Neutrophil (primary cell): ENCODE results near the gene ENTR1.

Experiments
- H3K27ac ChIP-seq: fragments of 200-600 bp; sonication (generic); 2 replicates; pipeline ENCODE4 v1.5.1; 2016; ENCODE audit warnings: mild to moderate bottlenecking, moderate library complexity
- H3K27me3 ChIP-seq: fragments of 200-600 bp; sonication (generic); 2 replicates; pipeline ENCODE4 v1.6.0; 2016; ENCODE audit warnings: mild to moderate bottlenecking
- H3K36me3 ChIP-seq: fragments of 200-600 bp; sonication (generic); 2 replicates; pipeline ENCODE4 v1.5.1; 2017
- H3K4me1 ChIP-seq, 2 experiments: fragments of 200-600 bp in 1 of 2; sonication (generic) in 1 of 2; 1 replicate in 1 of 2; 2 replicates in 1 of 2; pipeline versions ENCODE4 v1.5.1 to v1.6.1; 2013 to 2016; ENCODE audit warnings: low read depth in 1 of 2, low read length in 1 of 2, mild to moderate bottlenecking in 1 of 2, moderate library complexity in 1 of 2; ENCODE audit not compliant: control insufficient read depth in 1 of 2, insufficient read depth in 1 of 2
- H3K4me3 ChIP-seq, 2 experiments: fragments of 200-600 bp in 1 of 2; sonication (generic) in 1 of 2; 1 replicate in 1 of 2; 2 replicates in 1 of 2; pipeline ENCODE4 v1.5.1; 2013 to 2016; ENCODE audit warnings: low read depth in 1 of 2, low read length in 1 of 2, mild to moderate bottlenecking in 1 of 2, moderate library complexity in 1 of 2
- H3K9me3 ChIP-seq: fragments of 200-600 bp; sonication (generic); 2 replicates; pipeline ENCODE4 v1.5.1; 2016
- CTCF ChIP-seq: fragments of 200-600 bp; sonication (generic); IDR thresholded peaks from 2 replicates; pipeline ENCODE4 v1.5.1; 2016; ENCODE audit warnings: antibody characterized with exemption

Gene ENTR1

DNA sequence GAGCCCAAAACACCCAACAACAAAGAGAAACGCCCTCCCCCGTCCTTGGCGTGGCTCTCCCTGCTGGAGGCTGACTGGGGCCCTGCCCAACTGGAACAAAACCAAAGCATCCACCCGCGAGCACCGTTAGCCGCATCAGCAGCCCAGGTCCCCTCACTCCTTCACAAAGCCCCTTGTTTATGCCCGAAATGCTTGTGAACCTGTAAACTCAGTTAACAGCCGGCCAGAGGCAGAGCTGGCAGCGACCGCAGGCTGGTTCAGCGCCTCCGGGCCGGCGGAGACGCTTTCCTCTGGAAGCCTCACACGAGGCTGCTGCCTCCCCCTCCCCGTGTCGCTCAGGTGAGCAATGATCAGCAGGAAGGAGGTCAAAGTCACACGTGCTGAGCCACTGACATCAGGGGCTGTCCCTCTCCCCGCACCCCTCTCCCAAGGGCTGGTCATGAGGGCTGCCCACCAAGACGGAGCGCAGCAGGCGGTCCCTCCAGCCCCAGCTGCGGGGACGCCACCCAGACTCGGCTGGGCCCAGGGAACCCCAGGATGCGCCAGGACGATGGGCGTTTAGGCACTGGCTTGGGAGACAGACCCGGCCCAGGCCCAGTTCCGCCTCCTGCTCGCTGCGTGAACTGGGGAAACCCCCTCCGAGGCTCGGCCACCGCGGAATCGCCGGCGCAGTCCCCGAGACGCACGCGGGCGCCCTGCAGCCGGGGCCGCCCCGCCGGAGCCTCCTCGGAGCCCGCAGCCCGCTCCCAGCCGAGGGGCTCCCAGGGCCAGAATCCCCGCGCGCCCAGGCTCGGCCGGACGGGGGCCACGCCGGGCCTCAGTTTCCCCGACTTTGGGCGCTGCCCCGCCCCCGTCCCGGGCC is 11.0 kb downstream of the ENTR1 start:
- no peak for TF ChIP-seq CTCF

GRCh38 chr9:136398286-136398685 is 12.1 kb downstream of the ENTR1 start:
- Histone ChIP-seq H3K4me3 (no peak overlapping the region), H3K36me3 (peaks cover 49% of the 10 kb centered on the region), H3K9me3 (no peaks in the 10 kb centered on the region), H3K4me1 (peaks cover 15 to 17% of the 10 kb centered on the region in 2 experiments), H3K27ac (no peak overlapping the region), H3K27me3 (peaks cover 5% of the 10 kb centered on the region)
- TF ChIP-seq CTCF: no peak

More for the DNA sequence above, 11.0 kb downstream of the ENTR1 start:
- Histone ChIP-seq H3K4me3 (peak overlapping the region; percentile 81 to 93), H3K9me3 (no peaks in the 10 kb centered on the region), H3K4me1 (peaks cover 15 to 17% of the 10 kb centered on the region in 2 experiments), H3K27me3 (peaks cover 5% of the 10 kb centered on the region), H3K36me3 (peaks cover 46% of the 10 kb centered on the region), H3K27ac (peak overlapping the region; percentile 57)

DNA sequence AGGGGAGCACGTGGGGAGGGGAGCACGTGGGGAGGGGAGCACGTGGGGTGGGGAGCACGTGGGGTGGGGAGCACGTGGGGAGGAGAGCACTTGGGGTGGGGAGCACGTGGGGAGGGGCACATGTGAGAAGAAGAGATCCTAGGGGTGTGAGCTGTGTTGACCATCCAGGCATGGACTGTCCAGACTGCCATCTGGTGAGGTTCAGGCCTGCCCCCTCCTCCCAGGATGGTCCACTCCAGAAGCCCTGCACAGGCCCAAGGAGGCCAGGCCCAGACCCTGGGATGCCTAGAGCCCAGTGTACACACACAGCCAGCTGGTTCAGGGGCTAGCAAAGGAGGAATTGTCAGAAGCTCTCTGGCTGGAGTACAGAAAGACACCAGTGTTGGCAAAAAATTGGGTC is 12.8 kb downstream of the ENTR1 start:
- Histone ChIP-seq H3K27me3 (peaks cover 5% of the 10 kb centered on the region), H3K4me3 (no peak overlapping the region), H3K4me1 (peaks cover 15 to 17% of the 10 kb centered on the region in 2 experiments), H3K9me3 (no peaks in the 10 kb centered on the region), H3K36me3 (peaks cover 55% of the 10 kb centered on the region), H3K27ac (no peak overlapping the region)
- no peak for TF ChIP-seq CTCF

- Histone ChIP-seq H3K36me3 (peaks cover 68% of the 10 kb centered on the region), H3K4me3 (no peak overlapping the region), H3K9me3 (no peaks in the 10 kb centered on the region), H3K4me1 (peaks cover 15 to 17% of the 10 kb centered on the region in 2 experiments), H3K27me3 (peaks cover 5% of the 10 kb centered on the region), H3K27ac (no peak overlapping the region)
- no peak for TF ChIP-seq CTCF
These were observed 14.2 kb downstream of the ENTR1 start for GRCh38 chr9:136396219-136396515.

DNA sequence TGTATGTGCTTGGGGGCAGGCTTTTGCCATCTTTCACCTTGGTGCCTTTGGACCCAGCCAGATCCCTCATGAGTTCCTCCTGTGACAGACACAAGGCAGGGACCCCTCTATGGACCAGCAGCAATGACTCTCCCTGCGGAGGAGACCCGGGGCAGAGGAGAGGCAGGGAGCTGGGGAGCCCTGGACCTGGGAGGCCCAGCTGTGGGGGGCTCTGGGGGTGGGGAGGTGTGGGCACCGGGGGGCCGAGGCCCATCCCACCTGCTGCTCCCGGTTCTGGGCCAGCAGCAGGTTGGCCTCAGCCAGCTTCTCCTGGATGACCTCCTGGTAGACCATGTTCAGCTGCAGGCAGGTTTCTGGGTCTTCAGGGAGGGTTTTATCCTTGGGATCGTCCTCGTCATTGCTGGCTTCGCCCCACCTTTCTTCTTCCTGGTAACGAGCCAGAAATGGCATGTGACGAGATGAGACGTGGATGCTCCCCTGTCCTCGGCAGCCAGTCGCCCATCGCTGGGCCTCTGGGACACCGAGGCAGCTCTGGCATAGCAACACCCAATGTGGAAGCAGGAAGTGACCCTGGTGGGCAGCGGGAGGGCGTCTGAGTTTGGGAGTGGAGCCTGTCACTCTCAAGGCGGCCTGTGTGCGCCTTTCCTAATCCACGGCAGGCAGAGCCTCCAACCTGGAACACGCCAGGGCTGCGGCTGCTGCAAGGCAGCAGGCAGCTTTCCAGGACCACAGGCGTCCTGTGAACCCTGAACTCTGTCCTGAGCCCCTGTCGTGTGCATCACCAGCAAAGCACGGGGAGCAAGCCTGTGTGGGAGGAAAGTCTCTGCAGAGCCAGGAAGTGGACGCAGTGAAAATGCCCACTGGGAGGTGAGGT is 14.8 kb downstream of the ENTR1 start:
- Histone ChIP-seq H3K9me3 (no peaks in the 10 kb centered on the region), H3K27ac (no peak overlapping the region), H3K27me3 (peaks cover 5% of the 10 kb centered on the region), H3K36me3 (peaks cover 74% of the 10 kb centered on the region), H3K4me3 (no peak overlapping the region), H3K4me1 (peaks cover 14 to 16% of the 10 kb centered on the region in 2 experiments)
- no peak for TF ChIP-seq CTCF
